ENCODE results near the gene USP34.
"Not testable (repeated sequence)": the region's sequence is repeated elsewhere in the genome, so short reads cannot be mapped to it uniquely, and the experiment has no call there.

USP34 gene

DNA sequence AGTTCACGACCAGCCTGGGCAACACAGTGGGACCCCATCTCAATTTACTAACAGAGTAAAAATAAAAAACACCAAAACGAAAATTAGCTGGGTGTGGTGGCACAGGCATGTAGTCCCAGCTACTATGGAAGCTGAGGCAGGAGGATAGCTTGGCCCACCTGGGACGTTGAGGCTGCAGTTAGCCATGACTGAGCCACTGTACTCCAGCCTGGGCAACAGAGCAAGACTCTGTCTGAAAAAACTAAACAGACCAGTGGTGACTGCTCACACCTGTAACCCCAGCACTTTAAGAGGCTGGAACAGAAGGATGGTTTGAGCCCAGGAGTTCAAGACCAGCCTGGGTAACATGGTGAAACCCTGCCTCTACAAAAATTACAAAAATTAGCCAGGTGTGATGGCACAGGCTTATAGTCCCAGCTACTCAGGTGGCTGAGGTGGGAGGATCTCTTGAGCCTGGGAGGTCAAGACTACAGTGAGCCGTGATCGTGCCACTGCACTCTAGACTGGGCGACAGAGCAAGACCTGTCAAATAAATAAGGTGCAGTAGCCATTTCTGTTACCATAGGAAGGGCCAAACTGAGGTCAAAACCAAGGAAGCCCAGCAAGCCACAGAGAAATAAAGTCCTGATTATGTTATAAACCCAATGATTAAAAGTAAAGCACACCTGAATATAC is 14.0 kb downstream of the USP34 start:
- DNase-seq, result no peak

DNA sequence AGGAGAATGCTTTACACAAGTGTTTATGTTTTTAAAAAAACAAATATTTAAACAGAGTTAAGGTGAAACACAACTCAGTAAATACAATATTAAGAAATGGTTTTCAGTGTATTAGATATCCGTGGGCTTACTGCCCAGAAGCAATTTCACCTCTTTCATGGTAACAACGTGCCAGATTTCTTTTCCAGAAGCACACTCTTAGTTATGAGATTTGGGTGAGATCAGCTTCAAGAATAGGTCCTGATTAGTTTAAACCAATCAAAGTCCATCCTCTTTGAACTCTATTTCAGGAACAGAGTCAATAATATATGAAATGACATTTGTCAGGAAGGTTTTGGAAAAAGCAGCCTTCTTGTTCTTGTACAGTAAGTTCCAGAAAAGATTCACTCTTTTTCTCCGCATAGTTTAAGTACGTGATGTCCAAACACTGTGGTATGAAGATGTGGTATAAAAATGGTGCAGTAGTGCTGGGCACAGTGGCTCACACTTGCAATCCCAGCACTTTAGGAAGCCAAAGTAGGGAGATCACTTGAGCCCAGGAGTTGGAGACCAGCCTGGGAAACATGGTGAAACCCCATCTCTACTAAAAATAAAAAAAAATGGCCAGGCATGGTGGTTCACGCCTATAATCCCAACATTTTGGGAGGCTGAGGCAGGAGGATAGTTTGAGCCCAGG is 14.7 kb downstream of the USP34 start:
- no peak for DNase-seq

DNA sequence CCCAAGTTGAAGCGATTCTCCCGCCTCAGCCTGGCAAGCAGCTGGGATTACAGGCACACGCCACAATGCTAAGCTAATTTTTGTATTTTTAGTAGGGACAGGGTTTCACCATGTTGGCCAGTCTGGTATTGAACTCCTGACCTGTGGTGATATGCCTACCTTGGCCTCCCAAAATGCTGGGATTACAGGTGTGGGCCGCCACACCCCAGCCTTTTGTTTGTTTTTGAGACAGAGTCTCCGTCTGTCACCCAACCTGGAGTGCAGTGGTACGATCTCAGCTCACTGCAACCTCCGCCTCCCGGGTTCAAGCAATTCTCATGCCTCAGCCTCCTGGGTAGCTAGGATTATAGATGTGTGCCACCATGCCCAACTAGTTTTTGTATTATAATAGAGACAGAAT is 15.9 kb downstream of the USP34 start:
- not testable (repeated sequence) for DNase-seq

DNA sequence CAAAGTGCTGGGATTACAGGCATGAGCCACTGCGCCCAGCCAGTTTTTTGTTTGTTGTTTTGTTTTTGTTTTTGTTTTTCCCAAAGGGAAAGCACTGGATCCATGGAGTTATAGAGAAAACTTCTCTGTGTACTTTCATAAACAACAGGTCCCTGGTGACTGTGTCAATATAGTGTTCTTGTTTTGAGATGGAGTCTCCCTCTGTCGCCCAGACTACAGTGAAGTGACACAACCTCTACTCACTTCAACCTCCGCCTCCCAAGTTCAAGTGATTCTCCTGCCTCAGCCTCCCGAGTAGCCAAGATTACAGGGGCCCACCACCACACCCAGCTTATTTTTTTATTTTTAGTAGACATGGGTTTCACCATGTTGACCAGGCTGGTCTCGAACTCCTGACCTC is 16.5 kb downstream of the USP34 start:
- DNase-seq, result no peak

DNA sequence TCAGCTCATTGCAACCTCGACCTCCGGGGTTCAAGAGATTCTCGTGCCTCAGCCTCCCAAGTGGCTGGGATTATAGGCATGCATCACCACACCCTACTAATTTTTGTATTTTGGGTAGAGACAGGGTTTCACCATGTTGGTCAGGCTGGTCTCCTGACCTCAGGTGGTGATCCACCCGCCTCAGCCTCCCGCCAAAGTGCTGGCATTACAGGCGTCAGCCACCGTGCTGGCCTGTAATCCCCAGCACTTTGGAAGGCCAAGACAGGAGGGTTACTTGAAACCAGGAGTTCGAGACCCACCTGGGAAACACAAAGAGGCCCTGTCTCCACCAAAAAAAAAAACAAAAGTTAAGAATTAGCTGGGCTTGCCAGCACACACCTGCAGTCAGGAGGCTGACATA is 18.5 kb downstream of the USP34 start:
- DNase-seq, result no peak

DNA sequence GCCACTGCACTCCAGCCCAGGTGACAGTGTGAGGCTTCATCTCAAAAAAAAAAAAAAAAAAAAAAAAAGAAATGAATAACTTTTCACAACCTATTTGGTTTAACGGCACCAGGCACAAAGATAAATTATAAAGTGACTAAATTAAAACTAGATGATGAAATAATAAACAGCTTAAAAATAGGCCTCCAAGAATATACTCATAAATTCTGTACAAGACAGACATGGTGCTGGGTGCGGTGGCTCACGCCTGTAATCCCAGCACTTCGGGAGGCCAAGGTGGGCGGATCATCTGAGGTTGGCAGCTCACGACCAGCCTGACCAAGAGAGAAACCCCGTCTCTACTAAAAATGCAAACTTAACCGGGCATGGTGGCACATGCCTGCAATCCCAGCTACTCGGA is 19.7 kb downstream of the USP34 start:
- no peak for DNase-seq

DNA sequence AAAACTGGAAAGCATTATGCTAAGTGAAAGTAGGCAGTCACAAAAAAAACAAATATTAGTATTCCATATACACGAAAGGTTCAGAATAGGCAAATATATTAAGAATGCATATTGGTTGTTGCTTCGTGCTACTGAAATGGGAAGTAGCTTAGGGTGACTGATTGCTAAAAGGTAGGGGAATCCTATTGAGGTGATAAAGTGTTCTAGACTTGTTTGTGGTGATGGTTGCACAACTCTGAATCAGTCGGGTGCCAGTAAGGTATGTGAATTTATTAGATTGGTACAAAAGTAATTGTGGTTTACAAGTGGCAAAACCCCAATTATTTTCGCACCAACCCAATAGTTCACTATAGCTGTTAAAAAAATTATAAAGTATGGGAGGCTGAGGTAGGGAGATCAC is 20.7 kb downstream of the USP34 start:
- peak; percentile 27 for DNase-seq

DNA sequence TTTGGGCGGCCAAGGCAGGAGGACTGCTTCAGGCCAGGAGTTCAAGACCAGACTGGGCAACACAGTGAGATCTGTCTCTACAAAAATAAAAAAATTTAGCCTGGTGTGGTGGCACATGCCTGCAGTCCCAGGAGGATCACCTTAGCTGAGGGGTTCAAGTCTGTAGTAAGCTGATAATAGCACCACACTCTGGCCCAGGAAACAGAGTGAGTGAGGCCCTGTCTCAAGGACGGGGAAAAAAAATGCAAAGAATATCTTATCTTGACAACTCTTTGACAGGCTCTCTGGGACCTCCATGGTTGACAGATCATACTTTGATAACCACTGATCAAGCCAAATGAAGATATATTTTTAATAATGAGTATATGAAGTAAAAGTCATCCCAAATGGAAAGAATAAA is 22.7 kb downstream of the USP34 start:
- DNase-seq, result no peak

DNA sequence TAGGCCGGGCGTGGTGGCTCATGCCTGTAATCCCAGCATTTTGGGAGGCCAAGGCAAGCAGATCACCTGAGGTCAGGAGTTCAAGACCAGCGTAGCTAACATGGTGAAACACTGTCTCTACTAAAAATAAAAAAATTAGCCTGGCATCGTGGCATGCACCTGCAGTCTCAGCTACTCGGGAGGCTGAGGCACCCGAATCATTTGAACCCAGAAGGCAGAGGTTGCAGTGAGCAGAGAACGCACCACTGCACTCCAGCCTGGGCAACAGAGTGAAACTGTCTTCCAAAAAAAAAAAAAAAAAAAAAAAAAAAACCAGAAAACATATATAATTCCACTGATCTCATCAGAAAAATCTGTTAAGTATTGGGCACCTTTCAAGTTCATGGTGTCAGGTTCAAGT is 23.9 kb downstream of the USP34 start:
- DNase-seq, result not testable (repeated sequence)

DNA sequence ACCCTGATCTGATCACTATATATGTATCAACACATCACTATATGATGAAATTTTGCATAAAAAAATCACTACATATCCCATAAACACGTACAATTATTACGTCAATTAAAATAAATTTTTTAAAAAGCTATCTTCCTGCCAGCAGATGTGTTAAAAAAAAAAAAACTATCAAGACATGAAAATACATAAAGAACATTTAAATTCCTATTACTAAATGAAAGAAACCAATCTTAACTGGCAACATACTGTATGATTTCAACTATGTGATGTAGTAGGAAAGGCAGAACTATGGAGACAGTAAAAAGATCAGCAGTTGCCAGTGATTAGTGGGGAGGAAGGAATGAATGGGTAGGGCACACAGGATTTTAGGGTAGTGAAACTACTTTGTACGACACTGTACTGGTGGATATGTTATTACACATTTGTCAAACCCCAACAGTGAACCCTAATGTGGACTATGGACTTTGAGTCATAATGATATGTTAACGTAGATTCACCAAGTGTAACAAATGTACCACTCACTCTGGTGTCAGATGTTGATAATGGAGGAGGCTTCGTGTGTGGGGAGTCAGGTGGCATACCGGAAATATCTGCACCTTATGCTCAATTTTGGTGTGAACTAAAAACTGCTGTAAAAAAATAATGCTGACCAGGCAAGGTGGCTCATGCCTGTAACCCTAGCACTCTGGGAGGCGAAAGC is 27.4 kb downstream of the USP34 start:
- no peak for DNase-seq

DNA sequence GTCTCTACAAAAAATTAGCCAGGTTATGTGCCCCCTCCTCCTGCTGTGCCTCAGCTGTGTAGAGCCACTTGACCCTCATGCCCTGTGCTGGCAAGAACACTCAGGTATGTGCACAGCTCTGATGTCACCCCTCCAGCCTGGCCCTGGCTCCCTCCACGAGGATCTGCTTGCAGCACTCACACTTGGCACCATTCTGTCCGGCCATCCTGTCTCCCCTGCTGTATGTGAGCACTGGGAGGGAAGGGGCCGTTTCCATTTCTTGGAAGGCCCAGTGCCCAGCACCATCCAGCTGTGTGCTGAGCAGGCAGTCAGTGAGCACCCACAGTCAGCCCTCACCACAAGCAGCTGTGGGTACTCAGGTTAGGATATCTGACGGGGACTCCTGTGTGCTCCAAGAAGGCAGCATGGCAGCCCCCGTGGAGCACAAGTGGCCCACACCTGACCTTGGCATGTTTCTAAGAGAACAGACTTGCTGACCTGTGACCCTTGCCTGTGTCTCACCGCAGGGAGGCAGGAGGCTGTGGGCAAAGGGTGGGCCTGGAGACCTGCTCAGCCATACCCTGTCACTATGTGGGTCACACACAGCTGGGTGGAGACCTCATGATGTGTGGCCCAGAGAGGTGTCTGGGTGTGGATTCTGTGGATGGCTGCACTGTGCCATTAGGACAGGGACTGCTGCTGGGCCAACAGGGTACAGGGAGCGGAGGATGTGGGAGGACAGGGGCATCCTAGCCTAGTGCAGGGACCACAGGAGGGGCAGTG is 31.5 kb downstream of the USP34 start:
- DNase-seq, result no peak

DNA sequence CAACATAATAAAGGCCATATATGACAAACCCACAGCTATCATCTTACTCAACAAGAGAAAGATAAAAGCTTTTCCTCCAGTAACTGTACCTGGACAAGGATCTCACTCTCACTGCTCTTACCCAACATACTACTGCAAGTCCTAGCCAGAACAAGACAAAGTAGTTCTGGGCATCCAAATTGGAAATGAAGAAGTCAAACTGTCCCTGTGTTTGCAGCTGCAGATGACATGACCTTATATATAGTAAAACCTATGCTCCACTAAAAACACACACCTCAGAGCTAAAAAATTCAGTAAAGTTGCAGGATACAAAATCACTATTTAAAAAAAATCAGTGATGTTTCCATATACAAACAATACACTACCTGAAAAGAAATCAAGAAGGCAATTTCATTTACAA is 32.2 kb downstream of the USP34 start:
- DNase-seq, result no peak

DNA sequence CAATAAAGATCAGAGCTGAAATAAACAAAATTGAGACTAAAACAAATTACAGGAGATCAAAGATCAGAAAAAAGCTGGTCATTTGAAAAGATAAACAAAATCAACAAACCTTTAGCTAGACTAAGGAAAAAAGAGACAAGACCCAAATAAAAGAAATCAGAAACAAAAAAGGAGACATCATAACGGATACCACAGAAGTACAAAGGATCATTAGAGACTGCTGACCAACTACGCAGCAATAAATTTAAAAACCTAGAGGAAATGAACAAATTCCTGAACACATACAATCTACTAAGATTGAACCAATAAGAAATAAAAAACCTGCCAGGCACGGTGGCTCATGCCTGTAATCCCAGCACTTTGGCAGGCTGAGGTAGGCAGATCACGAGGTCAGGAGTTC is 33.7 kb downstream of the USP34 start:
- no peak for DNase-seq

DNA sequence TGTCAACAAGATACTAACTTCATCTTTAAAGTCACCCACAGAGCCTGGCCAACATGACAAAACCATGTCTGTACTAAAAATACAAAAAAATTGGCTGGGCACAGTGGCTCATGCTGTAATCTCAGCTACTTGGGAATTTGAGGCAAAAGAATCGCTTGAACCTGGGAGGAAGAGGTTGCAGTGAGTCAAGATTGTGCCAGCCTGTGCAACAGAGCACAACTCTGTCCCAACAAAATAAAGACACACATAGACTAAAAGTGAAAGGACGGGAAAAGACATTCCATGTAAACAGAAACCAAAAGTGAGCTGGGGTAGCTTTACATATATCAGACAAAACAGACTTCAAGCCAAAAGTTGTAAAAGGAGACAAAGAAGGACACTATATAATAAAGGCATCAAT is 34.8 kb downstream of the USP34 start:
- DNase-seq, result no peak

DNA sequence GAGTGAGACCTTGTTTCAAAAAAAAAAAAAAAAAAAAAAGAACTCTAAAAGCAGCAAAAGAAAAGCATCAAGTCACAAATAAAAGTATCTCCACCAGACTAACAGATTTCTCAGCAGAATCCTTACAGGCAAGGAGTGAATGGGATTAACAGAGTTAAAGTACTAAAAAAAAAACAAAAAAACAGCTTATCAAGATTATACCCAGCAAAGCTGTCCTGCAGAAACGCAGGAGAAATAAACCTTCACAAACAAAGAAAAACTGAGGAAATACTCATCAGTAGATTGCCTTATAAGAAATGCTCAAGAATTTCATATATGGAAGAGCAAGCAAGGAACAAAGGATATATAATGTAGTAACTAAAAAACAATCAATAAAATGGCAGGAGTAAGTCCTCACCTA is 35.6 kb downstream of the USP34 start:
- no peak for DNase-seq

DNA sequence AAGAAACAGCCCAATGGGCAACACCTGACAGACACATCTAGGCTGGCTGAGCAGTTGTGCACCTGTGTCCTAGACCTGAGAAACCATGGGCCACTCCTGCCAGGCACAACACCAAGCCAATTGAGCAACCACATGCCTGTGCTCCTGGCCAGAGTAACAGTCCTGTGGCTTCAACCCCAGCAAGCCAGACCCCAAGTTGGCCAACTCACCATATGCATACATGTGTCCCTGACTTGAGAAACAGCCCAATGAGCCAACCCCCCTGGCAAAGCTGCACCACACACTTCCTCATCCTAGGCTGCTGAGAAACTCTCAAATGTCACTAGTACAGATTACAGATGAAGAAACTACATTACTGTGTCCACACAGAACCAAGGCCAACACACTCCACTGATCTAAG is 36.6 kb downstream of the USP34 start:
- no peak for DNase-seq

DNA sequence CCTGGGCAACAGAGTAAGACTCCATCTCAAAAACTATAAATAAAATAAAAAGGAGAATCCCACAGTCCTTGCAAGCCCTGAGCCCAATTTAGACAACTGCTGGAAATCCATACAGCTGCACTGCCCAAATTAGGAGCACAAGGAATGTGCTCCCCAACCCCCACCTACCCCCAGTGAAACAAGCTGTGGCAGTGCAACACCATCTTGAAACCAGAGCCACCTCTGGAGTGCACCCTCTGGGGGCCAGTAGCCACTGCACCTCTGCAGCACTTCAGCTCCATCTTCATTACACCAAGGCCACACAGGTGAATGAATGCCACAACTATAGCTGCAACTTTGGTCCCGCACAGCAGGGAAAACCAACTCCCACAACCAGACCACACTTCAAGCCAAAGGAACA is 37.3 kb downstream of the USP34 start:
- no peak for DNase-seq

DNA sequence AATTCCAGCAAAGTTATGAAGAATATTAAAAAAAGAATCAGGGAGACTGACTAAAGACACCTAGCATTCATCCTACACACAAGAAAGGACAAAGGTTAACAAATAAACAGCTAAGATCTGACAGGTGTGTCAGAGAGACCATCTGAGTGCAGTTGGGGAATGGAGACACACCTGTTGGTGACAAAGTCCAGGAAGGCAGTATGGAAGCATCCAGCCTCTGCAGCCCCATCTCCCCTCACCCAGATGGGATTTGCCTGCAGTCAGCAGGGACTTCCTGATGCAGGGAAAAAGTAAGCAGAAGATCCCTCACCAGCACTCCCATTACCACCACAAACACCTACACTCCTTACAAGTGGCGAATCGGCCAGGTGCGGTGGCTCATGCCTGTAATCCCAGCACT is 37.9 kb downstream of the USP34 start:
- DNase-seq, result no peak

DNA sequence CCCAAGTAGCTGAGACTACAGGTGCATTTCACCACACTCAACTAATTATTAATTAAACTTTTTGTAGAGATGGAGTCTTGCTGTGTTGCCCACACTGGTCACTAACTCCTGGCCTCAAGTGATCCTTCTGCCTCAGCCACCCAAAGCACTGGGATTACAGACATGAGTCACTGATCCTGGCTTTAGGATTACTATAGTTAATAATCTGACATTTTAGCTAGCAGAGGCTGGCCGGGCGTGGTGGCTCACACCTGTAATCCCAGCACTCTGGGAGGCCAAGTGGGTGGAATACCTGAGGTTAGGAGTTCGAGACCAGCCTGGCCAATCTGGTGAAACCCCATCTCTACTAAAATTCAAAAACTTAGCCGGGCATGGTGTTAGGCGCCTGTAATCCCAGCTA is 39.5 kb downstream of the USP34 start:
- no peak for DNase-seq

DNA sequence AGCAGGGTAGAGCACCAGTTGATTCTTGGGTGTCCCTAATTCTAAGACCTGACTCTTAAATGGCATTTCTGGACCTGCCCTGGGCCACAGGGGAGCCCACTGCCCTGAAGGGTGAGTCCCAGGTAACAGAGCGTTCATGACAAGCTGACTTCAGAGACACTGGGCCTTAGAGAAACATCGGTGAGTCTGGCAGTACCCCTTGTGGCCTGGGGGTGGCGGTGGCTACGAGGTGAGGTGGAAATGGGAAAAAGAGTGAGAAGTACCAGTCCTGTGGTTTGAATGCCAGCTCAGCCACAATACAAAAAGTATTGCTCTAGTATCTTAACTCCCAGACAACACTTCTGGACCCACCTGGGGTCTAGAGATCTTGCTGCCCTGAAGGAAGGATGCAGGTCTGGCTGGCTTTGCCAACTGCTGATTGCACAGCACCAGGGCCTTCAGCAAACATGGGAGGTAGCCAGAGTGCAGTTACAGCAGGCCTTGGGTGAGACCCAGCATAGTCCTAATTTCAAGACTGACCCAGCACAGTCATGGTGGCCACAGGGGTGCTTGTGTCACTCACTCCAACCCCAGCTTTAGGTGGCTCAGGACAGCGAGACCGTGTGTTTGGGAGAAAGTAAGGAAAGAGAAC is 44.5 kb downstream of the USP34 start:
- peak; percentile 82 for DNase-seq

DNA sequence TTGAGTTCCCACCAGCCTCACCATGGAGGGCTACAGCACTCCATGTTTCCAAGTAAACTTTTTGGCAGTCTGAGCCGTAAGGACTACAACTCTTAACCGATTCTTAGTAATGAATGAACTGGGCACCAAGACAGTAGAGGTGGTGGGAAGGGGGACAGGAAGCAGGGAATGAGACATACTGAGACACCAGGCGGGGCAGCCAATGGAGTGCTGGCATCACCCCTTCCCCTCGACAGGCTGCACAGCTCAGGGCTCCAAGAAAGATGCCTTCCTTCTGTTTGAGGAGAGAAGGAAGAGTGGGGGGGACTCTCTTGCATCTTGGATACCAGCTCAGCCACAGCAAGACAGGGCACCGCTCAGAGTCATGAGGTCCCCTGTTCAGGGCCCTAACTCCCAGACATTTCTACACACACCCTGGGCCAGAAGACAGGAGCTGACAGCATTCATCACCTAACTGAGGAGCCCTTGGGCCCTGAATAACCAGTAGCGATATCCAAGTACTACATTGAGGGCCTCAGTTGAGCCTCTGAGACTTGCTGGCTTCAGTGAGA is 45.2 kb downstream of the USP34 start:
- no peak for DNase-seq

DNA sequence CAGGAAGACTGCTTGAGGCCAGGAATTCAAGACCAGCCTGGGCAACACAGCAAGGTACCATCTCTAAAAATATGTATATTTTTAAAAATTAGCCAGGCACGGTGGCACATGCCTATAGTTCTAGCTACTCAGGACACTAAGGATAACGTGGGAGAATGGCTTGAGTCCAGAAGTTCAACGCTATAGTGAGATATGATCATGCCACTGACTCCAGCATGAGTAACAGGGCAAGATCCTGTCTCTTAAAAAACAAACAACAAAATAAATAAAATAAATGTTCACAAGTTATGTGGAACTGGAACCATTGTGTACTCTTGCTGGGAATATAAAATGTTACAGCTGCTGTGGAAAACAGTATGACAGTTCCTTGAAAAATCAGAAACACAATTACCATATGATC is 47.2 kb downstream of the USP34 start:
- DNase-seq, result no peak

DNA sequence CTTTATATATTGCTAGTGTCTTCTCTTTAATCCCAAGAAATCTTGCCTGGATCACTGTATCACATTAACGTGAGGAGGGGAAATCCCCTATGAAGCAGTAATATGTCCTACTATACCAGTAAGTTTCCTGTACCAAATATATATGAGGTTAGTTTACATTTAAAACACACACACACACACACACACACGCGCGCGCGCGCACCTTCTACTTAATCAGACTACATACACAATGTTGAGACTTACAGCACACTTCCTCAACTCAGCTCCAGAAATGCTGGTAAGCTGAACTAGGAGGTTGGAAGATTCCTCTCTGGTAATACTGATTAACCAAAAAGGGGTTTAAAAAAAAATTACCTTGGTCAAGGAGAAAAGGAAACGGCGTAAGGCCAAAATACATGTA is 49.3 kb downstream of the USP34 start:
- DNase-seq, result no peak

Data from CD4-positive, alpha-beta T cell treated with Interleukin-10 for 1 hour (primary cell).